HG03575 (cell line): Measurements from ENCODE around the gene CXCL16.

ENCODE experiments used
- ATAC-seq: cut with Tn5 transposase; IDR thresholded peaks from one replicate; pipeline ENCODE4 v1.9.1; 2021; ENCODE audit not compliant: unreplicated experiment, insufficient number of reproducible peaks, low FRiP score; ENCODE audit errors: extremely low read depth

CXCL16 gene

GRCh38 chr17:4759776-4760236 is 20.1 kb upstream of the CXCL16 start:
- no peak for ATAC-seq

- no peak for ATAC-seq
Measured at GRCh38 chr17:4753392-4753791, 13.7 kb upstream of the CXCL16 start.

GRCh38 chr17:4751932-4752331 is 12.2 kb upstream of the CXCL16 start:
- ATAC-seq, result no peak

- ATAC-seq, result no peak
Measured at GRCh38 chr17:4750606-4751005, 10.9 kb upstream of the CXCL16 start.

GRCh38 chr17:4748686-4749085 is 9.0 kb upstream of the CXCL16 start:
- ATAC-seq, result no peak

GRCh38 chr17:4747847-4748246 is 8.1 kb upstream of the CXCL16 start:
- ATAC-seq, result no peak

GRCh38 chr17:4744999-4745969 is 5.6 kb upstream of the CXCL16 start:
- ATAC-seq, result no peak

GRCh38 chr17:4743898-4744297 is 4.2 kb upstream of the CXCL16 start:
- no peak for ATAC-seq

GRCh38 chr17:4743216-4743615 is 3.5 kb upstream of the CXCL16 start:
- ATAC-seq, result no peak

GRCh38 chr17:4742629-4743028 is 2.9 kb upstream of the CXCL16 start:
- ATAC-seq, result no peak

GRCh38 chr17:4742133-4742532 is 2.4 kb upstream of the CXCL16 start:
- ATAC-seq, result no peak

- no peak for ATAC-seq
Measured at GRCh38 chr17:4741544-4741943, 1.8 kb upstream of the CXCL16 start.

- ATAC-seq, result no peak
Measured at GRCh38 chr17:4740584-4740983, 856 bp upstream of the CXCL16 start.

- no peak for ATAC-seq
Measured at GRCh38 chr17:4740025-4740351, 260 bp upstream of the CXCL16 start.

- ATAC-seq, result no peak
Measured at GRCh38 chr17:4738136-4739121, 1.3 kb downstream of the CXCL16 start.

GRCh38 chr17:4735876-4736651 is 3.7 kb downstream of the CXCL16 start:
- no peak for ATAC-seq

- no peak for ATAC-seq
Measured at GRCh38 chr17:4734857-4735475, 4.8 kb downstream of the CXCL16 start.

GRCh38 chr17:4733073-4733531 is 6.6 kb downstream of the CXCL16 start:
- no peak for ATAC-seq
